HG03520 (cell line): ENCODE measurements around the gene DDX56.
"Not testable (repeated sequence)": the region's sequence is repeated elsewhere in the genome, so short reads cannot be mapped to it uniquely, and the experiment has no call there.

ENCODE experiments used
- ATAC-seq: cut with Tn5 transposase; IDR thresholded peaks from one replicate; pipeline ENCODE4 v1.9.1; 2021; ENCODE audit warnings: mild to moderate bottlenecking, moderate library complexity; ENCODE audit not compliant: unreplicated experiment

Gene DDX56

DNA sequence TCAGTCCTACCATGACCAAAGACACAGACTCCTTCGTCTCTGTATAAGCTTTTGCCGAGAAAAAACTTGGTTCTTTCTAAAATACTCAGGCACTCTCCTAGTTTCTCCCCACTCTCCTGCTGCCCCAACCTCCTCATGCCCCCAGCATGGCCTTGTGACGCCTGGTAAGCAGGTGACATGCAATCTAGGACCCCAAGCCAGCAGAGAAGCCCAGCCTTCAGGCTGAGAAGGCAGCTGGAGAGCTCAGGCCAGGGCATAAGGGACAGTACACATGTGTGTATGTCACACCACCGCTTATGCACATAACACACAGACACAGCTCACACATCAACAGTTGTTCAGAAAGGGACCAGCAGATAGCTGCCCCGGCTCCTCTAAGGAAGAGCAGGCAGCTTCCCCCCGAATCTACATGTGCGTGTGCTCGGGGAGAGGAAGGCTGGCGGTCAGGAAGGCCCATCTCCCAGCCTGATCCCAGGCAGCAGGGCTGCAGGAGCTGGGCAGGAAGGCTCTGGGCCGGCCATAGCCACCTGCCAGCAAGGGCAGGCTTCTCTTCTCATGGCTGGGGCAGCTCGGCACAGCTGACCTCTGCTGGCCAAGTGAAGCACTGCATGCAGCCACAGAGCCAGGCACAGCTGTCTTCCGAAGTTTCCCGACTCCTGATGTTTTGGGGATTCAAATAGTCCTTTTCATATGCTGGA, 8.5 kb downstream of the DDX56 start:
- peak; percentile 76 for ATAC-seq

DNA sequence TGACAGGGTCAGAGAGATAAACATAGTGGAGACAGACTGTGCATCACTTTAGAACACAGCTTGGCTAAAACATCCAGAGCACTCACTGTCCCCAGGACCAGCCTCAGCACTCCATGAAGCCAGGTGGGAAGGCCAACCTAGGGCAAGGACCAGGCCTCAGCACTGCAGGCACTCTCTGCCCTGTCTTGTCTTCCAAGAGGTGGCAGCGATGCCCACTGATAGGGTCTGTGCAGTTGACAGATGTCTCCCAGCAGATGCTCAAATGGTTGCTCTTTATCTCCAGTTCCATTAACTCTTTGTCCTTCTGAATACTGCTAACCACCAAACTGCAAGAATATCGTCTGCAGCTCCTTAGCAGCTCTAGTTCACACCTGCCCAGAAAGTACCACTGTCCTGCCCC, 9.1 kb downstream of the DDX56 start:
- ATAC-seq = no peak

DNA sequence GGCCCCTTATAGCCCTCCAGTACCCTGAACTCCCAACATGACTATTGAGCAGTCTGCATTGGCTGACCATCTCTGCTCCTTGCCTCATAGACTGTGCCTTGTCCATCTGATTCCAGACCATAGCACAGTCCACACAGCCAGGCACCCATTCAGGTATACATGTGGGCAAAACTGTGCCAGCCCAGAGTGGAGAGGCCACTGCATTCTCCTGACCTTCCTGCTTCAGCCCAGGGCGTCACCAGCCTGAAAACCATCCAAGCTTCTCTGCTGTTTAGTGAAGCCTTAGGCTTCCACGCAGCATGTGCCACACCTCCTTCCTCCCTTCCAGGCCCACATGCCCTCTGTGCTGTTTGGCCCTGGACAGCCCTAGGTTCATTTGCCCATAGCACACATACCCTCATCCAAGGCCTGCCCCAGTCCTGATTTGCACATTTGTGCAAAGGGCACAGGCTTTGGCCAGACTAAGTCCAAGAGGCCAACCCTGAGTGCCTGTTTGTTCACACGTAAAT, 10.5 kb downstream of the DDX56 start:
- ATAC-seq = no peak

DNA sequence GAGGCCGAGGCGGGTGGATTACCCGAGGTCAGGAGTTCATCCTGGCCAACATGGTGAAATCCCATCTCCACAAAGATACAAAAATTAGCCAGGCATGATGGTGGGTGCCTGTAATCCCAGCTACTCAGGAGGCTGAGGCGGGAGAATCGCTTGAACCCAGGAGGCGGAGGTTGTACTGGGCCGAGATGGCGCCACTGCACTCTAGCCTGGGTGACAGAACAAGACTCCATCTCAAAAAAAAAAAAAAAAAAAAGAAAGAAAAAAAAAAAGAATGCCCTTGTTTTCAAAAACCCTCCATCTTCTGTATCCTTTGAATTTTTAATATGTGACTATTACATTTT, 11.1 kb downstream of the DDX56 start:
- ATAC-seq = not testable (repeated sequence)

DNA sequence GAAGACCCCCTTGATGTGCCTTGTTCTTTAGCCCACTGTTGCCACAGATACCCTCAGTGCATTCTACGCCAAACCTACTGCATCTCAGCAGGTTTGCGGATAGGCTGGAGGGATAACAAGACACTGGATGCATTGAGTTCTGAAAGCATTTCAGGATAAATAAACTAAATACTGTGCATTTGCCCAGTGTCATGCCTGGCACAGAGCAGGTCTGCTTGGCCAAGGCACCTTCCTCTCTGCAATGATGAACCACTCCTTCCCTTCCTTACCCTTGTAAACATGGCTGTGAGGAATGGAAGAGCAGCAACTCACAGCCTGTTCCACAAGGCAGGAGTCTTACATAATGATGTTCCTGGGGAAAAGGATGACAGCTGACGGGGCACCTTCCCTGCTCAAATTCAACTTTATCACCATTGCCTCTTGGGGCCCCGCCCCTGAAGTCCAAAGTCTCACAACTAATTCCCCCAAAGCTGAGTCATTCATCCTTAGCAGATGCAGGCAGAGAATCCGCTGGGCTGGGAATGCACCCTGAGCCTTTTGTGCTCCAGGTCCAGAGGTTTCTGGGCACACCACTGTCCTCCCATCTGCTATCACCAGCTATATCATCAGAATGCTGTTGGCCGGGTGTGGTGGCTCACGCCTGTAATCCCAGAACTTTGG, 11.6 kb downstream of the DDX56 start:
- no peak for ATAC-seq

DNA sequence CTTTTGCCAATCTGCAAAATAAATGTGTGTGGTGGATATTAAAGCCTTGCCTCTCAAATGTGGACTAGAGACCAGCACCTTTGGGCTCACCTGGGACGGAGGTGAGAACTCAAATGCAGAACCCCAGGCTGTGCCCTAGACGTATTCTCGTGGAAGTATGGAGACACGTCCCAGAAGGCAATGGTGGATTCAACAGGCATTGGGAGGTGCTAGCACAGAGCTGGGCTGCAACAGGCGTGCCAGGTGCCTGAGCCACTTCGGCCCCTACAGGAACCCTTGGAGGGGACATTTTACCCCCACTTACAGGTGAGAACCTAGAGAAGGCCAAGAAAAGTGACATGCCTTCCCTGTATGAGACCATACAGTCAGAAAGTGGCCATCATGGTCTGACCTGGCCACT, 12.2 kb downstream of the DDX56 start:
- ATAC-seq = no peak

DNA sequence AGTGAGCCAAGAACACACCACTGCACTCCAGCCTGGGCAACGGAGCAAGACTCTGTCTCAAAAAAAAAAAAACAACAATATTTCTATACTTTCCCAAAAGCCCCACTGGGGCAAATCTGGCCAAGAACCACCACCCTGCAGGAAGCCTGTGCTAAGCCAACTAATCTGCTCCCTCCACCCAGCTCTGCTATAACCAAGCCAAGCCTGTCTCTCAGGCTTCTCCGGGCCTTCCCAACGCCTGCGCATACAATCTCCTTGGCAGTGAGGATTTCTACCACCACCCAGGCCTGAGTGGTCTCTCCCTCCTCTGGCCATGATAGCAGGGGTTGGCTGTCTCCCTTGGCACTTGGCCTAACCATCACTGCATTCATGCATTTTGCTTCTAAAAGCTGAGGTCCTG, 14.2 kb downstream of the DDX56 start:
- no peak for ATAC-seq

DNA sequence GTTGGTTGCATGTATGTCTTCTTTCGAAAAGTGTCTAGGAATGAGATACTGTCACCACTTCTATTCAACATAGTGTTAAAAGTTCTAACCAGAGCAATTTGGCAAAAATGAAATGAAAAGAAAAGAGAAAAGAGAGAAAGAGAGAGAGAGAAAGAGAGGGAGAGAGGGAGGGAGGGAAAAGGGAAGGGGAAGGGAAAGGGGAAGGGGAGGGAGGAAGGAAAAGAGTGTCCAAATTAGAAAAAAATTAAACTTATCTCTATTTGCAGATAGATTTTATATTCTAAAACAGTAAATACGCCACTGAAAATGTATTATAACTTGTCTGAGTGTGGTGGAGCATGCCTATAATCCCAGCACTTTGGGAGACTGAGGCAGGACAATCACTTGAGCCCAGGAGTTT, 16.2 kb downstream of the DDX56 start:
- ATAC-seq = no peak

DNA sequence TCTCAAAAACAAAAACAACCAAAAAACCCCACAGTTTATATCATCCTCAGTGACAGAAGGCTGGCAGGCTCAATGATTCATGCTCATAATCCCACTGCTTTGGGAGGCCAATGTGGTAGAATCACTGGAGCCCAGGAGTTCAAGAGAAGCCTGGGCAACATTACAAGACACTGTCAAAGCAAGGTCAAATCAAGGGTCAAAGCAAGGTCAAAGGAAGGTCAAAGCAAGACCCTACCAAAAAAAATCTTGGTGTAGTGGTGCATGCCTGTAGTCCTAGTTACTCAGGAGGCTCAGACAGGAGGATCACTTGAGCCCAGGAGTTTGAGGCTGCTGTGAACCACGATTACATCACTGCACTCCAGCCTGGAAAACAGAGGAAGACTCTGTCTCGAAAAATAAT, 18.4 kb downstream of the DDX56 start:
- no peak for ATAC-seq

DNA sequence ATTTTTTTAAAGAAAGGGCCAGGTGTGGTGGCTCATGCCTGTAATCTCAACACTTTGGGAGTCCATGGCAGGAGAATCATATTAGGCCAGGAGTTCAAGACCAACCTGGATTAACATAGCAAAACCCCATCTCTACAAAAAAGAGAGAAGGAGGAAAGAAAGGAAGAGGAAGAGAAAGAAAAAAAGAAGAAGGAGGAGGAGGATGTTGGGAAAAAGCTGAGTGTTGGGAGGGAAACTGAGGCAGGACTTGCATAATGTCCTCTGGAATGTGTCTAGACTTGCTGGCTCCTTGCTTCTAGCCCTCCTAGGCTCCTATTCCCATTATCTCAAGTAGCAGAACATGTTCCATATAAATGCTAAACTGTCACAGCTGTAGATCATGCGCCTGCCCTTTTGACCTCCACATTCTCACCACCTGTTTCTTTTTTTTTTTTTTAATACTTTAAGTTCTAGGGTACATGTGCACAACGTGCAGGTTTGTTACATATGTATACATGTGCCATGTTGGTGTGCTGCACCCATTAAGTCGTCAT, 21.2 kb downstream of the DDX56 start:
- ATAC-seq = not testable (repeated sequence)

DNA sequence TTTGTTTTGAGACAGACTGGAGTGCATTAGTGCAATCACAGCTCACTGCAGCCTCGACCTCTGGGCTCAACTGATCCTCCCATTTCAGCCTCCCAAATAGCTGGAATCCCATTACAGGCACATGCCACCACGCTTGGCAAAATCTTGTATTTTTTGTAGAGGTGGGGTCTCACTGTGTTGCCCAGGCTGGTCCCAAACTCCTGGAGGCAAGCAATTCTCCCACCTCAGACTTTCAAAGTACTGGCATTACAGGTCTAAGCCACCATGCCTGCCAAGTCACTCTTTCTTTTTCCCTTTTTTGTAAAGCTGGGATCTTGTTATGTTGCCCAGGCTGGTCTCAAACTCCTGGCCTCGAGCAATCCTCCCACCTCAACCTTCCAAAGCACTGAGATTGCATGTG, 24.3 kb downstream of the DDX56 start:
- ATAC-seq = no peak

DNA sequence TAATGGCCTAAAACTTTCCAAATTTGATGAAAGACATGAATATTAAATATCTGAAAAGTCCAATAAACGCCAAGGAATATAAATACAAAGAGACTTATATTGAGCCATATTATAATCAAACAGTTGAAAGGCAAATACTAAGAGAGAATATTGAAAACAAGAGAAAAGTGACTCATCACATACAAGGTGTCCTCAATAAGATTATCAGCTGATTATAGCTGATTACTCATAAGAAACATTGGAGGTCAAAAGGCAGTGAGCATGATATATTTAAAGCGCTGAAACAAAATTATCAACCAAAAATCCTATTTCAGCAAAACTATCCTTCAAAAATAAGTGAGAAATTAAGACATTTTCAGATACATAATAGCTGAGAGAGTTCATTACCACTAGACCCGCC, 24.8 kb downstream of the DDX56 start:
- no peak for ATAC-seq

DNA sequence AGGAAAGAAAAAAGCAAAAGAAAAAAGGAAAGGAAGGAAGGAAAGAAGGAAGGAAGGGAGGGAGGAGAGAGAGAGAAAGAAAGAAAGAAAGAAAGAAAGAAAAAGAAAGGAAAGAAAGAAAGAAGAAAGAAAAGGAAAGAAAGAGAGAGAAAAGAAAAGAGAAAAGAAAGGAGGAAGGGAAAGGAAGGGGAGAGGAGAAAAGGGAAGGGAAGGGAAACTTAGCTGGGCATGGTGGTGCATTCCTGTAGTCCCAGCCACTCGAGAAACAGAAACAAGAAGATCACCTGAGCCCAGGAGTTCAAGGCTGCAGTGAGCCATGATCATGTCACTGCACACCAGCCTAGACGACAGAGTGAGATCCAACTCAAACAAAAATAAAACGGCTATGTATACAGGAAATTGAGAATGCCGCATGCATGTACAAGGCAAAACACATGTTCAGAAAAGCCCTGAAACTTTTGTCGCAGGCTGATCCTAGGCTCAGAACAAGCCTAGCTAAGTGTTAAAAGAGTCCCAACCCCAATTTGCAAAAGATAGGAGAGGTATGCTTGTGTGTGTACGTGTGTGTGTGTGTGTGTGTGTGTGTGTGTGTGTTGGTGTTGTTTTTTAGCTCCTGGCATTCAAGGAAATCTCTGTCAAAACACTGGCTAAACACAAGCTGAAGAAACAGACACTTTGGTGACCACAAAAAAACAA, 26.0 kb downstream of the DDX56 start:
- no peak for ATAC-seq

DNA sequence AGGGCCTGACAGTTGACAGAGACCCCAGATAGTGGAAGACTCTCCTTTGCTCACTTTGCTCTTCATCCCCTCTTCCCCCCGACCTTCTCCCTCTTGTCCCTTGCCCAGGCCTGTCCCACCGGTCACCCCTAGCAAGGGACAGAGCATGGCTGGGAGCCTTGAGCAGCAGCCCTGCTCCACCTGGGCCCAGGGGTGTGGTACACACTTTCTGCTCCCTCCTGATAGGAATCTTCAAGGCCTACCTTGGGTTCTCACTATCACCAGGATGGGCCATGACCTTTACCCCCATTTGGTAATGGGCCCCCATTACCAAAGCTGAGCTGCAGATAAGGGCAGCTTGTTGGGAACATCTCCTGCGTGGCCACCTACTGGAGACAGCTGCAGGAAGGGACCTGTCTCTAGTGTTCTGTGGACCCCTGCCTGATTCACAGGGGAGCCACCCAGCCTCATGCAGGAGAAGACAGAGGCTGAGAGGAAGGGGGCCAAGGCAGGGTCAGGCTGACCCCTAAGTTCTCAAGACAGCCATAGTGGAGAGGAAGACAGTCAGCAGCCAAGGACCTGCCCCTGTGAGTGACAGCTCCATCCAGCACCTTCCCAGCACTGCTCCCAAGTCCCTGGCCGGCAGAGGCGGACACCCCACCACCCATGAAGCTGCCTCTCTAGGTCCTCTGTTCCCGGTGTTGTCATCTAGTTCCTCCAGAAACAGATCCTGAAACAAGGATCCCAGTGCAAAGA, 31.7 kb downstream of the DDX56 start:
- no peak for ATAC-seq

DNA sequence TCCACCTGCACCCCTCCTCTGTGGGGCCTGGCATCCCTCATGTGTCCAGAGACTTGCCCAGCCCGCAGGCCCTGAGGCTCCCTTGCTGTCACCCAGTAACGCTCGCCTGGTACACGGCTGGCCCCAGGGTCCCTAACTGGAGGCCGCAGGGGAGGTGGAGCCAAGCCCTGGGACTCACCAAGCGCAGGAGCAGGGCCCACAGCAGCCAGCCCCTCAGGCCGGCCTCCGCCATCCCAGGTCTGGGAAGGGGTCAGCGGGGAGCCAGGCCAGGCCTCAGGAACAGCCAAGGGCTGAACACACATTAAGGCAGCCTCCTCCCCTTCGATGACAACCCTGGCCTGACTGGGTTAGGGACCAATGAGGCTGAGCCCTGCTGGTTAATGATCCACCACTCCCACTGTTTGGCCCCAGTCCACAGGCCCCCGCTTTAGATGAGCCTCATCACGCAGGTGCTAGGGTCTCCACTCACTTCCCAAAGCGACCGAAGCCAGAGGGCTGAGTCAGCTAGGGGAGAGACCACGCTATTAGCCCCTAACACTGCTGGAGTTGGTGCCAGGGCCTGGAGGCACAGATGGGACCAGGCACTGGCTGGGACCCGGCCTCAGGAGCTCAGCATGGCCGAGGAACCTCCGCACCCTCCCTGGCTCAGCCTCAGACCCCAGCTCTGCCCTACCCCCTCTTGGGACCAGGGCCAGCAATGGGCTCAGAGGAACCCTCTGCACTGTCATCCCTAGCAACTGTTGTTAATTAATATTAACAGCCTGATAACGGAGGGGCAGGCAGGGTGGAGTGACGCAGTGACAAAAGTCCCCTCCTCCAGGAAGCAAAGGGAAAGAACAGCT, 32.5 kb downstream of the DDX56 start, which contains the start of gene NPC1L1:
NPC1L1 (minus strand) TSS at position 303 of the 842 bp plus-strand sequence; CDS start at position 232, 71 bp downstream.
- no peak for ATAC-seq

DNA sequence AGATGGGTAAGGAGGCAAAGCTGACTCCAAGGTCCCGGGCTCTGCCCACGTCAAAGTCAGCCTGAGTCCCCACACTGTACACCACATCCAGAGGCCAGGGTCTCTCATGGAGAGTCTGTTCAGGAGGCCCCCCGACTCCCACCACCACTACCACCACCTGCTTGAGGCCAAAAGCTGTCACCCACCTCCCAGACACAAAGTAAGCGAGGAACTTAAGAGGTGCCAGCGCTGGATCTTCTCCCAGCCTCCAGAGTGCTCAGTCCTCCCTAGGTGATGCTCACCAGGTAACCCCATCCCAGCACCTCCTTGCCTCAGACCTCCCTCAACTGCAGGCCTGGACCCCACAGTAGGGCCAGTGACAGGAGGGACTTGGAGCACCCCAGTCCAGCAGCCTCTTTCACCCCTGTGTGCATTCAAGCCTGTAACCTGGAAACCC, 33.1 kb downstream of the DDX56 start:
- no peak for ATAC-seq

DNA sequence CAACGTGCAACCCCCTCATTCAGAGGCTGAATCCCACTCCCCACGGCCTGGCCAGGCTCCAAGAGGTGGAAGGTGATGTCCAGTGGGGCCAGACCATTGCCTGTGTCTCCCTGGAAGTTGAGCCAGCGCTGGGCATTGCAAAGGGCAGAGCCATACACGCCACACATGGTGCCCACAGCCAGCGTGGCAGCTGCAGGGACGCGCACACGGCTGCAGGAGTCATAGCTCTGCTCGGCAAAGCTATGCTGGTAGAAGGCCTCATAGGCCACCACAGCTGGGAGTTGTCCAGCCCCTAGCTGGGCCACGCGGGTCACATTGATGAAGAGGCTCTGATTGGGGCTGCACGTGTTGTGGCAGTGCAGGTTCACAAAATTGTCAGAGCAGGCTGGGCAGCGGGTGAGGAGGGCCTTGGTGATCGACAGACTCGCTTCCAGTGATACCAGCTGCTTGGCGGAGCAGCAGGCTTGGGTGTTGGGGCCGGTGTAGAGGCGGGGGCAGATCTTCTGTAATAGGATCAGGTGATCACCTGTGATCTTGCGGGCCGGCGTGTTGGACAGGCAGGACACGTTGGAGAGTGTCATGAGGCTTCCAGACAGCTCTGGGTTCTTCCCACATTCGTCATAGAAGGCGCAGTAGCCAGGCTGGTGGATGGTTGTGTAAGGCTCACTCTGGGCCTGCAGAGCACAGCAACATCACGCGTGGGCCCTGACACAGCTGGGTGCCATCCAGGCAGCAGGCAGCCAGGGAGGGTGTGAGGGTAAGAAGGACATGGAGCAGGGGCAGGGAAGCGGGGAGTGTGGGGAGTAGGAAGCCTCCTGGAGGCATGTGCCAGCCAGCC, 33.8 kb downstream of the DDX56 start:
- no peak for ATAC-seq

DNA sequence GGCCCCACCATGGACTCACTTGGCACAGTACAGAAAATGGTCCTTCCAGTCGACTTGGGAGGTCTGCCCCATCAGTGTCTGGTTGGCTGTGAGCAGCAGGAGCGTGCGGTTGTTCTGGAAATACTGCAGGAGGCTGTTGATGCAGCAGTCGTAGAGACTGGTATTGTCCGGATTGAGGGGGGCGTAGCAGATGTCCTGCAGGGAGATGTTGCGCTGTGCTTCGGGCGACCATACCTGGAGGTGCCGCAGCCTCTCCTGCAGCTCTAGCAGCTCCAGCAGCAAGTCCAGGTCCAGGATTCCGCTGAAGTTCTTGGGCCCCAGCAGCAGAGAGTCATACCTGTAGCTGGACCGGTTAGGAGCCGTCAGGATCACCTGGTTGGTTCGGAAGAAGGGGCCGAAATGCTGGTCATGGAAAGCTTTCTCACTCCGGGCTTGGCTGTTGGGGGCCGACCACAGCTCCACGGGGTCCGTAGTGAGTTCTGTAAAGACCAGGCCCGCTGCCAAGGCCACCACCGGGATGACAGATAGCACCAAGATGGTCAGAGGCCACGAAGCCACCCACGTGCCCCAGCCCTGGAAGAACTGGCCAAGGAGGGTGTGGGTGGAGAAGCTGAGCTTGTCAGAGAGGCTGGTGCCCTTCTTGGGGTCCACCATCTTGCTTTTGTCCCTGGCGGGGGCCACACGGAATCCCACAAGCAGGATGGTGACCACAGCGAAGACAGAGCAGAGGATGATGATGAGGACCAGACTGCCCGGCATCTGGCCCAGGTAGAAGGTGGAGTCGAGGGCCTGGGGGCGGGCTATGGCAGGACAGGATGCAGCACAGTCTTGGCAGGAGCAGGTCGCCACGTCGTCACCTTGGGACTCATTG, 34.7 kb downstream of the DDX56 start:
- no peak for ATAC-seq
